Endothelial cell of umbilical vein (primary cell): ENCODE results near the gene ZNF552. TPM values are rescaled to one million over a fixed set of nuclear protein-coding genes. Genes with fewer than 3 reads are reported as not detected.

ENCODE experiments used
- BruUV-seq: library from RNA; stranded (reverse); fragments of 400-500 nt; replicated peaks from 2 replicates; lab custom pipeline; 2021; lab: Mats Ljungman, UMichigan
- CTCF ChIA-PET: fragments of 300-600, 350-600 bp; sonication (Branson Sonifier 250); formaldehyde crosslinking; loops from one replicate; lab custom pipeline; 2021; ENCODE audit warnings: antibody characterized with exemption, inconsistent platforms; lab: Charles Lee
- POLR2A ChIA-PET: fragments of 300-600, 350-600 bp; sonication (Branson Sonifier 250); formaldehyde crosslinking; loops from one replicate; lab custom pipeline; 2021; ENCODE audit warnings: antibody characterized with exemption, inconsistent platforms; lab: Charles Lee
- DNase-seq: peaks from one replicate; pipeline ENCODE4 v3.0.0-alpha.2; 2011; ENCODE audit warnings: low read depth, low spot score
- FAIRE-seq: peaks from 2 replicates; lab custom pipeline; 2011; peaks lifted over from hg19 to GRCh38; lab: Jason Lieb, UNC
- H2AFZ ChIP-seq: 2 replicates; pipeline ENCODE4 v1.6.0; 2012; ENCODE audit warnings: low read depth, low read length, control low read depth, inconsistent platforms
- H3K27ac ChIP-seq: 2 replicates; pipeline ENCODE4 v1.5.1; 2011; ENCODE audit warnings: low read depth, mild to moderate bottlenecking, control low read depth, low read length, moderate library complexity; ENCODE audit not compliant: insufficient read depth
- H3K27me3 ChIP-seq, 2 experiments: 2 replicates each; pipeline versions ENCODE4 v1.6.0 to v1.6.1; 2011; ENCODE audit warnings: low read length in 2 of 2, mixed read lengths in 1 of 2; ENCODE audit not compliant: control insufficient read depth in 2 of 2, insufficient read depth in 2 of 2
- H3K36me3 ChIP-seq, 2 experiments: 2 replicates in 1 of 2; 3 replicates in 1 of 2; pipeline ENCODE4 v1.5.1; 2011; ENCODE audit warnings: low read length in 2 of 2, mild to moderate bottlenecking in 1 of 2, moderate library complexity in 1 of 2; ENCODE audit not compliant: control insufficient read depth in 2 of 2, insufficient read depth in 2 of 2; ENCODE audit errors: extremely low read depth in 1 of 2
- H3K4me1 ChIP-seq: 3 replicates; pipeline ENCODE4 v1.5.1; 2011; ENCODE audit warnings: mild to moderate bottlenecking, low read length; ENCODE audit not compliant: control insufficient read depth, insufficient read depth; ENCODE audit errors: extremely low read depth
- H3K4me2 ChIP-seq: 2 replicates; pipeline ENCODE4 v1.6.1; 2011; ENCODE audit warnings: low read length, control low read depth, mixed read lengths; ENCODE audit not compliant: insufficient read depth
- H3K4me3 ChIP-seq, 3 experiments: fragments of 200-600 bp in 1 of 3; sonication (generic), shearing (Covaris generic) in 1 of 3; replicated peaks in 1 of 3; 2 replicates each; pipeline ENCODE4 v1.5.1; 2011 to 2016; ENCODE audit warnings: control low read depth in 3 of 3, low read length in 3 of 3, mild to moderate bottlenecking in 2 of 3, inconsistent platforms in 1 of 3, low read depth in 1 of 3, moderate library complexity in 1 of 3; ENCODE audit not compliant: insufficient read depth in 1 of 3
- H3K79me2 ChIP-seq: 2 replicates; pipeline ENCODE4 v1.6.0; 2012; ENCODE audit warnings: low read length, inconsistent platforms; ENCODE audit not compliant: control insufficient read depth, insufficient read depth
- H3K9ac ChIP-seq: replicated peaks from 2 replicates; pipeline ENCODE3; 2011; ENCODE audit warnings: low read length, control low read depth; ENCODE audit not compliant: insufficient read depth; ENCODE audit errors: extremely low read depth
- H3K9me1 ChIP-seq: replicated peaks from 3 replicates; pipeline ENCODE4 v1.6.0; 2011; ENCODE audit warnings: mild to moderate bottlenecking, low read length; ENCODE audit not compliant: control insufficient read depth, insufficient read depth; ENCODE audit errors: extremely low read depth
- H3K9me3 ChIP-seq: replicated peaks from 2 replicates; pipeline ENCODE4 v1.5.1; 2012; ENCODE audit warnings: low read length, inconsistent platforms; ENCODE audit not compliant: control insufficient read depth, insufficient read depth
- H4K20me1 ChIP-seq: replicated peaks from 2 replicates; pipeline ENCODE3; 2011; ENCODE audit warnings: mild to moderate bottlenecking, low read length; ENCODE audit not compliant: control insufficient read depth, insufficient read depth; ENCODE audit errors: extremely low read depth
- CTCF ChIP-seq, 2 donors: IDR thresholded peaks; 1 replicate in 1 of 2; 2 replicates in 1 of 2; pipeline ENCODE4 v1.5.1; 2011; ENCODE audit warnings: low read length in 2 of 2, mild to moderate bottlenecking in 2 of 2, moderate library complexity in 2 of 2, control low read depth in 1 of 2, inconsistent platforms in 1 of 2, low read depth in 1 of 2; ENCODE audit not compliant: insufficient read depth in 1 of 2; ENCODE audit errors: extremely low read depth in 1 of 2
- EZH2 ChIP-seq: IDR thresholded peaks from 2 replicates; pipeline ENCODE4 v1.6.1; 2012; ENCODE audit warnings: borderline replicate concordance, low read depth, mild to moderate bottlenecking, moderate library complexity, low read length, inconsistent platforms; ENCODE audit not compliant: severe bottlenecking
- FOS ChIP-seq: IDR thresholded peaks from 2 replicates; pipeline ENCODE4 v1.6.1; 2011; ENCODE audit warnings: mild to moderate bottlenecking, low read length, moderate library complexity, borderline replicate concordance; ENCODE audit not compliant: insufficient read depth
- GATA2 ChIP-seq: IDR thresholded peaks from 2 replicates; pipeline ENCODE4 v1.7.0; 2011; ENCODE audit warnings: low read depth, mild to moderate bottlenecking, moderate library complexity, mixed read lengths, low read length; ENCODE audit not compliant: insufficient read length, insufficient read depth
- JUN ChIP-seq: IDR thresholded peaks from 2 replicates; pipeline ENCODE4 v1.6.1; 2011; ENCODE audit warnings: borderline replicate concordance, low read depth; ENCODE audit not compliant: insufficient read length, insufficient read depth
- MAX ChIP-seq: IDR thresholded peaks from 2 replicates; pipeline ENCODE4 v1.6.1; 2011; ENCODE audit not compliant: insufficient read depth, insufficient read length
- MYC ChIP-seq: IDR thresholded peaks from one replicate; pipeline ENCODE4 v1.6.1; 2011; ENCODE audit warnings: mild to moderate bottlenecking, low read depth, low read length
- POLR2A ChIP-seq: IDR thresholded peaks from 2 replicates; pipeline ENCODE4 v1.6.1; 2012; ENCODE audit warnings: low read depth, mild to moderate bottlenecking, control low read depth, low read length
- POLR2AphosphoS5 ChIP-seq: IDR thresholded peaks from 2 replicates; pipeline ENCODE4 v1.6.1; 2012; ENCODE audit warnings: low read depth, mild to moderate bottlenecking, control low read depth, low read length, moderate library complexity; ENCODE audit not compliant: insufficient read depth
- dilution Hi-C: fragments of 300-500 bp; cut with MboI; formaldehyde crosslinking; loops from one replicate; pipeline ENCODE4 v1.15.0; 2019; ENCODE audit warnings: low sequenced_read_pairs; ENCODE audit not compliant: extremely low pct_ligation_motif_present
- intact Hi-C: fragments of 100-400 bp; cut with micrococcal nuclease; formaldehyde crosslinking; loops from one replicate; pipeline ENCODE4 v1.10.0; 2022
- polyA plus RNA-seq, 4 experiments: library from polyadenylated mRNA; depleted of rRNA in 3 of 4; stranded (reverse) in 3 of 4; unstranded in 1 of 4; fragments of >200 nt; gene quantifications; 2 replicates each; pipeline versions ENCODE4 v1.2.1 to v1.2.3, GENCODE V29; 2011 to 2012; ENCODE audit warnings: missing spikeins in 1 of 4
- total RNA-seq: library from RNA; stranded (reverse); gene quantifications from 2 replicates; pipeline ENCODE4 v1.2.3, GENCODE V29; 2021

The ZNF552 gene
- total and polyA plus RNA-seq, 2 donors (not counting 3 experiments of a cell fraction or from before 2014, with no cell fraction given), result 3.0 to 6.1 TPM

- Histone ChIP-seq H3K79me2 (no peaks in the 10 kb centered on the region), H2AFZ (no peak overlapping the region), H3K27ac (no peak overlapping the region), H4K20me1 (no peaks in the 10 kb centered on the region), H3K4me3 (no peak overlapping the region), H3K27me3 (no peaks in the 10 kb centered on the region), H3K36me3 (peaks cover 0 to 21% of the 10 kb centered on the region in 2 experiments), H3K4me2 (no peak overlapping the region), H3K4me1 (no peaks in the 10 kb centered on the region), H3K9me1 (no peaks in the 10 kb centered on the region), H3K9ac (no peak overlapping the region), H3K9me3 (peaks cover 3% of the 10 kb centered on the region)
- FAIRE-seq (no peak), DNase-seq (no peak)
- intact Hi-C loops (no loop called here), dilution Hi-C loops (no loop called here)
- ChIA-PET CTCF (no interaction called here), POLR2A (interaction anchor here (0.6 kb wide), 1 partner anchor 63 kb away, joined by 5 read pairs; no protein-coding TSS in a partner anchor)
- no peak for TF ChIP-seq EZH2
- no peak for TF ChIP-seq FOS
- TF ChIP-seq POLR2A, result peak; percentile 21
- BruUV-seq, result no TSS peak
These were observed 55.6 kb downstream of the ZNF552 start for GRCh38 chr19:57759096-57759495.

GRCh38 chr19:57757941-57758340 is 56.8 kb downstream of the ZNF552 start:
- H3K79me2 ChIP-seq, result no peaks in the 10 kb centered on the region
- H3K27ac ChIP-seq, result no peak overlapping the region
- no peak overlapping the region for H3K4me2 ChIP-seq
- CTCF ChIA-PET, result no interaction called here
- no peaks in the 10 kb centered on the region for H3K9me1 ChIP-seq
- H3K4me1 ChIP-seq, result no peaks in the 10 kb centered on the region
- no peak overlapping the region for H2AFZ ChIP-seq
- H3K36me3 ChIP-seq, result peaks cover 11 to 33% of the 10 kb centered on the region in 2 experiments
- peaks cover 15% of the 10 kb centered on the region for H3K9me3 ChIP-seq
- DNase-seq, result no peak
- H4K20me1 ChIP-seq, result no peaks in the 10 kb centered on the region
- dilution Hi-C loops, result no loop called here
- H3K4me3 ChIP-seq, result no peak overlapping the region
- POLR2A ChIA-PET, result no interaction called here
- TF ChIP-seq CTCF (IDR thresholded peaks at IDR 0.05; ENCODE audit: extremely low read depth in 1 of 2, insufficient read depth in 1 of 2, low read depth in 1 of 2, low read length in 2 of 2) (no peak), POLR2AphosphoS5 (no peak), FOS (no peak), MYC (no peak), MAX (no peak), GATA2 (no peak), EZH2 (no peak), JUN (no peak), POLR2A (no peak)
- BruUV-seq, result no TSS peak
- H3K9ac ChIP-seq, result no peak overlapping the region
- FAIRE-seq, result no peak
- intact Hi-C loops, result no loop called here
- no peaks in the 10 kb centered on the region for H3K27me3 ChIP-seq
